AG04450 (cell line): ENCODE data around the gene EPC1. TPM values are rescaled to one million over a fixed set of nuclear protein-coding genes. Genes with fewer than 3 reads are reported as not detected.
A peak's percentile ranks its signal among the peaks of the same experiment; 100 is the strongest.
"Not testable (repeated sequence)": the region's sequence is repeated elsewhere in the genome, so short reads cannot be mapped to it uniquely, and the experiment has no call there.

Experiments
- CTCF ChIA-PET: fragments of 300-600, 350-600 bp; formaldehyde crosslinking; extraction: SDS; loops from one replicate; lab custom pipeline; 2022; ENCODE audit warnings: antibody characterized with exemption, inconsistent platforms; lab: Charles Lee
- POLR2A ChIA-PET: fragments of 350-600 bp; formaldehyde crosslinking; extraction: SDS; loops from one replicate; lab custom pipeline; 2021; ENCODE audit warnings: antibody characterized with exemption, inconsistent platforms; lab: Yijun Ruan, JAX
- DNase-seq: peaks from one replicate; pipeline ENCODE4 v3.0.0-alpha.2; 2011; ENCODE audit warnings: low read depth, low spot score
- H3K27ac ChIP-seq: one replicate; pipeline ENCODE4 v1.5.1; 2012; ENCODE audit warnings: low read depth, low read length, control low read depth
- H3K27me3 ChIP-seq: one replicate; pipeline ENCODE4 v1.6.0; 2012; ENCODE audit warnings: low read length; ENCODE audit not compliant: control insufficient read depth, insufficient read depth
- H3K4me3 ChIP-seq: 2 replicates; pipeline ENCODE4 v1.5.1; 2011; ENCODE audit warnings: mild to moderate bottlenecking, low read depth, low read length, control low read depth
- H3K9me3 ChIP-seq: 2 replicates; pipeline ENCODE4 v1.5.1; 2012; ENCODE audit warnings: low read length; ENCODE audit not compliant: control insufficient read depth, insufficient read depth
- CTCF ChIP-seq: IDR thresholded peaks from 2 replicates; pipeline ENCODE4 v1.5.1; 2011; ENCODE audit warnings: low read depth, low read length, control low read depth, inconsistent platforms
- polyA plus RNA-seq: library from polyadenylated mRNA; depleted of rRNA; stranded (reverse); fragments of >200 nt; gene quantifications from 2 replicates; pipeline ENCODE4 v1.2.3, GENCODE V29; 2011

The EPC1 gene
- polyA plus RNA-seq, 1 experiment: 34.1 TPM

- no peaks in the 10 kb centered on the region for H3K27me3 ChIP-seq
- TF ChIP-seq CTCF: peak; percentile 97
- CTCF ChIA-PET: interaction anchor here (0.5 to 2.9 kb wide), 20 partner anchors 9 to 119 kb away, joined by 3 to 16 read pairs (median 4); no protein-coding TSS in a partner anchor
- no peak overlapping the region for H3K4me3 ChIP-seq
- POLR2A ChIA-PET: interaction anchor here (0.6 kb wide), 1 partner anchor 17 kb away, joined by 5 read pairs; no protein-coding TSS in a partner anchor
- H3K27ac ChIP-seq: no peak overlapping the region
- H3K9me3 ChIP-seq: no peaks in the 10 kb centered on the region
- DNase-seq: no peak
Observed at GRCh38 chr10:32256613-32257437, 90.1 kb downstream of the EPC1 start.

- POLR2A ChIA-PET: no interaction called here
- TF ChIP-seq CTCF: no peak
- H3K4me3 ChIP-seq: no peak overlapping the region
- CTCF ChIA-PET: no interaction called here
- H3K9me3 ChIP-seq: no peaks in the 10 kb centered on the region
- no peak for DNase-seq
- H3K27ac ChIP-seq: no peak overlapping the region
- H3K27me3 ChIP-seq: no peaks in the 10 kb centered on the region
Observed at GRCh38 chr10:32253821-32254220, 93.1 kb downstream of the EPC1 start.

- H3K4me3 ChIP-seq: no peak overlapping the region
- no peaks in the 10 kb centered on the region for H3K27me3 ChIP-seq
- no peak for TF ChIP-seq CTCF
- no peak overlapping the region for H3K27ac ChIP-seq
- no peak for DNase-seq
- ChIA-PET POLR2A (no interaction called here), CTCF (no interaction called here)
- H3K9me3 ChIP-seq: no peaks in the 10 kb centered on the region
Observed at GRCh38 chr10:32253276-32253675, 93.7 kb downstream of the EPC1 start.

- ChIA-PET CTCF (interaction anchor here (0.7 kb wide), 1 partner anchor 842 kb away, joined by 4 read pairs; no protein-coding TSS in a partner anchor), POLR2A (interaction anchor here (0.7 kb wide), 3 partner anchors 126 to 273 kb away, joined by 3 to 4 read pairs (median 3); no protein-coding TSS in a partner anchor)
- H3K27me3 ChIP-seq, DNase-seq, H3K4me3 ChIP-seq, H3K9me3 ChIP-seq, H3K27ac ChIP-seq: not testable (repeated sequence)
Observed at GRCh38 chr10:32250489-32250888, 96.5 kb downstream of the EPC1 start.

- ChIA-PET CTCF (interaction anchor here (1.7 kb wide), 1 partner anchor 9 kb away, joined by 11 read pairs; no protein-coding TSS in a partner anchor), POLR2A (interaction anchor here (1.0 kb wide), 1 partner anchor 17 kb away, joined by 3 read pairs; no protein-coding TSS in a partner anchor)
- TF ChIP-seq CTCF: no peak
- DNase-seq: no peak
- no peaks in the 10 kb centered on the region for H3K27me3 ChIP-seq
- no peak overlapping the region for H3K27ac ChIP-seq
- H3K4me3 ChIP-seq: no peak overlapping the region
- no peaks in the 10 kb centered on the region for H3K9me3 ChIP-seq
Observed at GRCh38 chr10:32246685-32247084, 100.3 kb downstream of the EPC1 start.
